Measurements from ENCODE around the gene YARS1.

YARS1 gene

GRCh38 chr1:32817159-32817814 lies at the start of gene YARS1, which contains the start of gene S100PBP:
Gene YARS1, minus strand, starts transcription at chr1:32817358. Its CDS starts 114 bp downstream, at chr1:32817244.
Gene S100PBP, plus strand, starts transcription at chr1:32817653. Its CDS starts 8,447 bp downstream, at chr1:32826100.
- DNase-seq: peak; percentile 100

DNA sequence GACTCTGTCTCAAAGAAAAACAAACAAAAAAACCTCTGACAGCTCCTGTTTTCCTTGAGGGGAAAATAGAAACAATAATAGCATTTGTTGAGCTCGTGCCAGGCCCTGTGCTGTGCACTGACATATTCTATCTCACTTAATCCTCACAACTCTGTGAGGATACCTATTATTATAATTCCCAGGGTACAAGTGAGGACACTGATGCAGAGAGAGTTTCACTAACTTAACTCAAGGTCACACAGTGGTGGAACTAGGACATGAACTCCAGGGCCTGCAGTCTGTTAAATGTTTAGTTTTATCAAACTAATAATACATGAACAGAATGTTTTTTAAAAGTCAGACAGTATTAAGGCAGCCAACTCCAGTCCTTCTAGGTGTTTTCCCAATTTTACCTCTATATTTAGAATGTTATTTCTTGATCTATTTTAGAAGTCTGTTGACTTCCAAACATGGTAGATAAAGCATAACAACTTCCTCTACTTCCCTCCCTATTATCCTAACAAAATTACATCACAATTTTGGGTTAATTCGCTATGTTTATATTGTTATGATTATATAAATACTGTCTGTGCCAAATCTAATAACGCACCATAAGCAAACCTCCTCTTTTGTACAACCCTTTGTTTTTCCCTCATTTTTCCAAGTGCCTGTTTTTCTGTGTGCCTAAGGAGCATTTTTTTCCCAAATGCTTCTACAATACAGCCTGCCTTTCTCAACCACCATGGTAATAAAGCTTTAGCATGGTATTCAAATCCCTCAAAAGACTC lies 48.7 kb upstream of the YARS1 start:
- DNase-seq: no peak

DNA sequence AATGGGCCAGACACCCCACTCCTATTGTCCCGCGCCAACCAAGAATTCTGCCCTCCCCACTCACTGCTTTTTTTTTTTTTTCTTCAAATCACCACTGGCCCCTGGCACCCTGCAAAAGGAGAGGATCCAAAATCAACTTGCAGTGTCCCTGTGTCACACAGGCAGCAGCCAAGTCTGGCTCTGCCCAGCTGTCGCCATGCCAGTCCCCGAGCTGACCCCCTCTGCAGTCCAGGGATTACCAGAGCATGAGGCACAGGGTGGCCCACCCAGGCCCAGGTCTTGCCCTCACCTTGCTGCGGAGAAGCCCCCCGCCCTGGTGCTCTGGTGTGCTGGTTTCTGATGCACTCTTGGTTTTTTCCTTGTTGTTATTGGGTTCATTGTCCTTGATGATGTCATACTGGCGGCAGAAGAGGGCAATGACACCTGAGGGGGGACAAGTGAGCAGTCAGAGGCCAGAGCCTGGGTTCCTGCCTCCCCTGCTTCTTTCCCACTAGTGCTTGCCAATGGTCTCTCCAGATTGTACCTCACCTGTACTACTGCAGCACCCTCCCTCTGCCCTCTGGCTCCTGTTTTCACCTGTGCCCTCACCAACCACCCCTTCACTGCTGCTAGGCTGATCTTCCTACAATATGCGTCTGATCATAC lies 47.3 kb upstream of the YARS1 start:
- no peak for DNase-seq

DNA sequence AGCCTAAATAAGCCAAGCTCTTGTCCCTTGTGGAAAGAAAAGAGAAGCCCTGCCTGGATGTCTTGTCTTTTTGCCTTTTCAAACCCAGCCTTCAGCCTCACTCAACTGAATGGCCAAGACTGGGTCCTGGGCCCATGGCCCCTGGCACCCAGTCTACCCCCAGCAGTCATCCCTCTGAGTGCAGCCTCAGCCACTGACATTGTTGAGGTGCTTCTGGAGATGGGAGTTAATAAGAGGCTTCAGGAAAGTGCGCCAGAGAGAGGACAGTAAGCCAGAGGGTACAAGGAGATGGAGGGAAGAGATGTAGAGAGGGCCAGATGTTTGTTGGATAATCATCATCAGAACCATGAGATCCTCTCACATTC lies 46.7 kb upstream of the YARS1 start:
- no peak for DNase-seq

DNA sequence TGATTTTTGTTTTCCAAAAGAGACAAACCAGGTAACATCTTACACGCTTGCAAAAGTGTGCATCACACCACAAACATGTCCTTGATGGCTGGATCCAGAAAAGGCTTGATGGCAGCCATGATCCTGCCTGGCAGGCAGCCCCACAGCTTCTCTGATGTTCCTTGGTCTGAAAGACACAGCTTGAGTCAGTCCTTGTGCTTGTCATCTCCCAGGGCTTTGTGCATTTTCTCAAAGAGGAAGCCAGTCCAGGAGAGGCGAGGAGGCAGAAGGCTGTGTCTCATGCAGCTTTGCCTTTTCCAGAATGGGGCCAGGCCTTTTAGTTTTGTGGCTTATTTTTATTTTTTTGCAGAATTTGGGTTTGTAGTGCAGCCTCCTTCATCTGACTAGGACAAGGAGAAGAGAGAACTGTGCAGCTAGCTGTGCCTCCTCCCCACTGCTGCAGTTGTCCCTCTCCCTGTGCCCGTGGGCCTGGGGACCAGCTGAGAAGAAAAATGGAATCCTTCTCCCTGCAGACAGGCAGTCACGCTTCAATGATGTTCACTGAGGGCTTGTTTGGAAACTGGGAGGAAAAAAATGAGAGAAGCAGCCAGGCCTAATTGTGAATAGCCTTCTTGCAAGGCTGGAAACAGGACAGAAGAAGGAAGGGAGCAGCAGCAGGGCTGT lies 46.2 kb upstream of the YARS1 start:
- DNase-seq: no peak

- DNase-seq: no peak
These were observed 44.9 kb upstream of the YARS1 start for GRCh38 chr1:32861904-32862695.

DNA sequence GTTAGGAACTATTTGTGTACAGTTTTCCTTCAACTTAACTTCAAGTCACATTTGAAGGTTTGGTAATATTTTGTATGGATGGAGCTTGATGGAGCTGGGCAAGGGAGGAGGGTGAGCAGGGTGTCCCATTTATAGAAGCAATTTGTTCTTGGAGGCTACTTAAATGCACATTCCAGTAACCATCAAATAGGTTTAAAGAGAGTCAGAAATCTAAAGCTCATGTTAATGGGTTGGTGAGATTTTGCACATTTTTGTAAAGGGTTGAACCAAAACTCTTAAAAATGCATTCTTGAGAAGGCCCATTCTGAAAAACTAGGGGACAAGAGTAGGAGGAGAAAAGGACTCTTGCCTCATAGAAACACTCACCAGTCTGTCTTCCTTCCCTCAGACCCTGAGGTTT lies 43.4 kb upstream of the YARS1 start:
- DNase-seq: no peak

GRCh38 chr1:32859915-32860314 lies 42.8 kb upstream of the YARS1 start:
- no peak for DNase-seq

- DNase-seq: no peak
These were observed 41.6 kb upstream of the YARS1 start for GRCh38 chr1:32858791-32859190.

DNA sequence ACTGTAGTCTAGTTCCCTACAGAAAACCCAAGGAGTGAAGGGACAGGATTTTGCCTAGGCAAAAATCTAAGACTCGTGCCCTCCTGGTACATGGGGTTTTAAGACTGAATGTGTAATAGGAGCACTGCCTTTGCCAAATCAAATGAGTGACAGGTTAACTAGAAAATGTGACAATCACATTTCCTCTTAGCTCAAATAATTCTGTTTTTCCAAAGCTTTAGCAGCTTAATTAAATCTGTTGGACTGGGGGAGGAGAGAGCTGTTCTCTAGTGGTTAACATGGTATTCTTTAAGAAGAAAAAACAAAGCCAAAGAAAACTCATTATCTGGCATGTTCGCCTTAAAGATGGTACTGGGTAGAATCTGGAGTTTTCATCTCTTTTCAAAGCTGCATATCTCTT lies 41.0 kb upstream of the YARS1 start:
- no peak for DNase-seq

- DNase-seq: no peak
These were observed 38.9 kb upstream of the YARS1 start for GRCh38 chr1:32855861-32856617.

- DNase-seq: no peak
These were observed 31.4 kb upstream of the YARS1 start for GRCh38 chr1:32848354-32849063.

GRCh38 chr1:32831878-32832277 lies 14.7 kb upstream of the YARS1 start:
- DNase-seq: no peak

- no peak for DNase-seq
These were observed 13.1 kb upstream of the YARS1 start for GRCh38 chr1:32830092-32830852.

GRCh38 chr1:32828341-32828740 lies 11.2 kb upstream of the YARS1 start:
- no peak for DNase-seq

GRCh38 chr1:32825181-32825580 lies 8.0 kb upstream of the YARS1 start:
- no peak for DNase-seq

- no peak for DNase-seq
These were observed 1.8 kb upstream of the YARS1 start for GRCh38 chr1:32818804-32819541.

DNA sequence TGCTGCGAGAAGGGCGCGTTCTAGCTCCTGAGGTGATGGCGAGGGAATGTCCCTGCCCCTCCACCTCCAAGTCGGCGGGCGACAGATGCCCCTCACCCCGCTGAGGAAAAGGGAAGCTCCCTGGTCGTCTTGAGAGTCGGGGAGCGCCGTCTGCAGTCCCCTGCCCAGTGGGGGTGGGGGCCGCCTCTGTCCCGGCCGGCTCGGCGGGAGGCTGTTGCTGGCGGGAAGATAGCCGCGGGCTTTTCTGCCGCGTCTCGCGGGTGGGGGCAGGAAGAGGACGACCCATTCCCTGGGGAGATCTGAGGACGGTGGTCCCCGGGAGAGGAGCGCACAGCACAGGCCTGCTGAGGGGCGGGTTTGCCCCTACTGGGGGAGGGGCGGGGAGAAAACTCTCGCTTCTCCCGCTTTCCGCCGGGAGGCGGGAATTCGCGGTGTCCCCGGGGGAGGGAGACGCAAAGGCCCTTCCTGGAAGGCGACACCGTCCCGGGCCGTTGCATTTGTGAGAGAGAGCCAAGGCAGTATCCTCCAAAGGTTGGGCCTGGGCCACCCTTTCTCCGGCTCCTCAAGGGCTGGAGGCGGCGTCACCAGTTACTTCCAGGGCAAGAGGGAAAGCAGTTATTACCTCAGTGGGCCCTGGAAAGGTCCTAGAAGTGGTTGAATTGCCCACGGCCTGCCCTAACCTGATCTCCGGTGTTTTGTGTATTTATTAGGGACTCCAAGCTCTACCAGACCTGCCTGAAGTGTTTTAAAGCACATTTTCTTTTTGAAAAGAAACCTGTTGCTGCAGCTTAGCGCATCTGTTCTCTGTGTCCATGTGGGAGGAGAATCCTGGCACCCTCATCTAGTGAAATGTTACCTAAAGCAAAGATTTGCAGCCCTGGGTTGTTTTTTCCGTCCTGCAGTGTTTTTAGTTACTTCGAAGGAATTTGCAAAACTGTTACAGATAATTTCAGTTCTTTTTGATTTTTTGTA lies 943 bp upstream of the YARS1 start:
- peak; percentile 88 for DNase-seq
